ENCODE data around the gene PGP.

- TF ChIP-seq SP1 (IDR thresholded peaks at IDR 0.05) (no peak), NFRKB (IDR thresholded peaks at IDR 0.05) (no peak), CTBP1 (IDR thresholded peaks at IDR 0.05; ENCODE audit: borderline replicate concordance) (no peak), FOXA1 (IDR thresholded peaks at IDR 0.05) (no peak), LEF1 (IDR thresholded peaks at IDR 0.05; ENCODE audit: borderline replicate concordance) (no peak), TARDBP (IDR thresholded peaks at IDR 0.05) (no peak), FOXM1 (IDR thresholded peaks at IDR 0.05; ENCODE audit: borderline replicate concordance) (no peak)
Observed at GRCh38 chr16:2189252-2189893, 25.3 kb downstream of the PGP start.

Measured in HEK293T (cell line).